ENCODE results near the gene ERCC2. TPM values are rescaled to one million over a fixed set of nuclear protein-coding genes. Genes with fewer than 3 reads are reported as not detected.
"Not testable (repeated sequence)": the region's sequence is repeated elsewhere in the genome, so short reads cannot be mapped to it uniquely, and the experiment has no call there.

Gene ERCC2
- total RNA-seq, 2 experiments from 2014 or later = 27.5 to 30.4 TPM

- peaks cover 31% of the 10 kb centered on the region for H3K36me3 Mint-ChIP-seq (ENCODE audit: low read depth)
- ChIA-PET POLR2A (interaction anchor here (0.6 to 0.8 kb wide), 3 partner anchors 11 to 769 kb away, joined by 3 read pairs; no protein-coding TSS in a partner anchor), CTCF (interaction anchor here (0.7 to 2.0 kb wide), 5 partner anchors 69 to 454 kb away, joined by 3 to 10 read pairs (median 3); no protein-coding TSS in a partner anchor)
- H3K9me3 Mint-ChIP-seq (ENCODE audit: low read depth); H3K27ac Mint-ChIP-seq; ATAC-seq; DNase-seq: not testable (repeated sequence)
- H3K4me1 Mint-ChIP-seq = peaks cover 34% of the 10 kb centered on the region
- intact Hi-C loops (cut with DNase I, micrococcal nuclease) = loop anchor here (1.0 to 10.0 kb wide), 5 partner anchors 16 to 453 kb away; partner anchors contain the start of genes CLPTM1 (in 1 of the 2), ERCC1 (in 1 of the 2) and PPP1R37 (in 1 of the 2)
- peak overlapping the region; percentile 95 for H3K4me3 Mint-ChIP-seq
- peaks cover 21% of the 10 kb centered on the region for H3K27me3 Mint-ChIP-seq
These were observed 37.2 kb upstream of the ERCC2 start for GRCh38 chr19:45407585-45407984.

- Mint-ChIP-seq H3K27ac (peak overlapping the region; percentile 73), H3K36me3 (ENCODE audit: low read depth) (peaks cover 29% of the 10 kb centered on the region), H3K4me3 (peak overlapping the region; percentile 95), H3K27me3 (peaks cover 23% of the 10 kb centered on the region), H3K9me3 (ENCODE audit: low read depth) (no peaks in the 10 kb centered on the region), H3K4me1 (peaks cover 34% of the 10 kb centered on the region)
- intact Hi-C loops (cut with DNase I, micrococcal nuclease) = loop anchor here (1.0 to 10.0 kb wide), 5 partner anchors 16 to 452 kb away; partner anchors contain the start of genes CLPTM1 (in 1 of the 2), ERCC1 (in 1 of the 2) and PPP1R37 (in 1 of the 2)
- ATAC-seq (no peak), DNase-seq (no peak)
- ChIA-PET CTCF (interaction anchor here (0.7 to 2.0 kb wide), 3 partner anchors 72 to 206 kb away, joined by 3 to 10 read pairs (median 6); no protein-coding TSS in a partner anchor), POLR2A (no interaction called here)
These were observed 36.7 kb upstream of the ERCC2 start for GRCh38 chr19:45407091-45407375.

- ATAC-seq = peak; percentile 79
- ChIA-PET CTCF (interaction anchor here (0.7 to 2.0 kb wide), 4 partner anchors 23 to 207 kb away, joined by 3 to 10 read pairs (median 4); no protein-coding TSS in a partner anchor), POLR2A (interaction anchor here (0.7 kb wide), 1 partner anchor 73 kb away, joined by 4 read pairs; no protein-coding TSS in a partner anchor)
- Mint-ChIP-seq H3K9me3 (ENCODE audit: low read depth) (no peaks in the 10 kb centered on the region), H3K4me3 (peak within 1 kb of the TSS; percentile 95), H3K4me1 (peaks cover 34% of the 10 kb centered on the region), H3K36me3 (ENCODE audit: low read depth) (peaks cover 29% of the 10 kb centered on the region), H3K27ac (peak within 1 kb of the TSS; percentile 97), H3K27me3 (peaks cover 23% of the 10 kb centered on the region)
- intact Hi-C loops (cut with DNase I, micrococcal nuclease) = loop anchor here (1.0 to 10.0 kb wide), 17 partner anchors 17 to 452 kb away; partner anchors contain the start of genes ERCC1 (in 2 of the 2), BLOC1S3 (in 1 of the 2), CLPTM1 (in 1 of the 2) and MARK4 (in 1 of the 2)
- peak; percentile 88 for DNase-seq
These were observed 36.1 kb upstream of the ERCC2 start, which contains the start of gene POLR1G for GRCh38 chr19:45406226-45407090. Gene POLR1G, plus strand, starts transcription at chr19:45406644. Its CDS starts 53 bp downstream, at chr19:45406697.

GRCh38 chr19:45405435-45406225 is 35.3 kb upstream of the ERCC2 start:
- Mint-ChIP-seq H3K27me3 (peaks cover 23% of the 10 kb centered on the region), H3K9me3 (ENCODE audit: low read depth) (no peaks in the 10 kb centered on the region), H3K4me1 (peaks cover 34% of the 10 kb centered on the region), H3K27ac (peak overlapping the region; percentile 97), H3K36me3 (ENCODE audit: low read depth) (peaks cover 20% of the 10 kb centered on the region), H3K4me3 (peak overlapping the region; percentile 95)
- intact Hi-C loops (cut with DNase I, micrococcal nuclease) = loop anchor here (1.0 to 10.0 kb wide), 23 partner anchors 18 to 515 kb away; partner anchors contain the start of genes BLOC1S3 (in 1 of the 2), CLPTM1 (in 1 of the 2), DMWD (in 1 of the 2) and ERCC1 (in 1 of the 2)
- ChIA-PET CTCF (interaction anchor here (0.5 to 2.1 kb wide), 3 partner anchors 10 to 73 kb away, joined by 3 to 11 read pairs (median 3); no protein-coding TSS in a partner anchor), POLR2A (interaction anchor here (0.7 kb wide), 1 partner anchor 73 kb away, joined by 4 read pairs; no protein-coding TSS in a partner anchor)
- DNase-seq (peak; percentile 91), ATAC-seq (peak; percentile 59)

DNA sequence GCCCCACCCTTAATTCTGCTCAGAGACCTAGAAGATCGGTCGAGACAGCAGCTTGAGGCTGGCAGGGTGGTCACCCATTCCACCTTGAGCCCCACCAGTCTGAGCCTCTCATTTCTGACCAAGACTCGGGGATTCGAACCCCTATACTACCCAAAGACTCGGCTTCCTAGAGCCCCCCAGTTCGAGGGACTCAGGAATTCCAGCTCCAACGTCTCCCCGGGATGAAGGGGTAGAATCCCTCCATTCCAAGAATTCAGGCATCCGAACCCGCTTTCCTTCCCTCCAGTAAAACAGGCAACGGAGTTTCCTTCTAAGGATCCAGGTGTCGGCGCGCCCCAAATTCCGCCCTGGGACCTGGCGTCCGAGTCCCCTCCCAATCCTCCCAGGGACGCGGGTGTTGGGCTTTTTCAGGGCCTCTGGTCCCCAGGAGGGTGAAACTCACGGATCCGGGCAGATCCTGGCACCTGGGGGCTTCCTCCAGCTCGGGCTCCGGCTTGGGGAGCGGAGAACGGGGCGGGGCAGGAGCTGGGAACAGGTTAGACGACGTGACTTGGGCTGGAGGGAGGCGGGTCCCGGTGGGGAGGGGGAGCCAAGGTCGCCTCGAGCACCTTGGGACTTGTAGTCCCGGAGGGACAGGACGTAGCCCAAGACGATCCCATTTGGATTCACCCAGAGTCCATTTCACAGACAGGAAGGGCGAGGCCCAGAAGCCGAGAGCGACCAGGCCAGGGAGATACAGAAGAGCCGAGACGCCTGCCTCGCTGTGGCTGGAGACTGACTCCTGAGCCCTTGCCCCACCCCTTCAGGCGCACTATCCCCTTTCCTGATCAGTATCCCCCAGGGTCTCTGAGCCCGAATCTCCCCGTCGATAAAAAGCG is 34.4 kb upstream of the ERCC2 start, which contains the start of gene PPP1R13L:
Gene PPP1R13L (minus strand): TSS at position 513 of the 878 bp plus-strand sequence. CDS start 6,751 bp downstream, outside the sequence.
- DNase-seq = peak; percentile 85
- no peaks in the 10 kb centered on the region for H3K9me3 Mint-ChIP-seq (ENCODE audit: low read depth)
- ATAC-seq = peak; percentile 40
- H3K4me3 Mint-ChIP-seq = peak within 1 kb of the TSS; percentile 95
- ChIA-PET POLR2A (interaction anchor here (1.1 kb wide), 1 partner anchor 14 kb away, joined by 3 read pairs; no protein-coding TSS in a partner anchor), CTCF (interaction anchor here (0.5 to 3.4 kb wide), 7 partner anchors 9 to 673 kb away, joined by 3 to 17 read pairs (median 3); partner anchors contain the start of gene TRAPPC6A)
- H3K4me1 Mint-ChIP-seq = peaks cover 34% of the 10 kb centered on the region
- intact Hi-C loops (cut with DNase I, micrococcal nuclease) = loop anchor here (1.0 to 10.0 kb wide), 9 partner anchors 34 to 514 kb away; partner anchors contain the start of genes DMWD (in 1 of the 2), ERCC2 (in 1 of the 2), OPA3 (in 1 of the 2) and PPP1R37 (in 1 of the 2)
- peaks cover 29% of the 10 kb centered on the region for H3K27me3 Mint-ChIP-seq
- H3K27ac Mint-ChIP-seq = peak within 1 kb of the TSS; percentile 97
- peaks cover 16% of the 10 kb centered on the region for H3K36me3 Mint-ChIP-seq (ENCODE audit: low read depth)

GRCh38 chr19:45403781-45404556 is 33.6 kb upstream of the ERCC2 start:
- intact Hi-C loops (cut with DNase I, micrococcal nuclease) = loop anchor here in 1 of 2 experiments (1.0 to 10.0 kb wide), 2 partner anchors 74 to 241 kb away; no protein-coding TSS in a partner anchor
- Mint-ChIP-seq H3K4me1 (peaks cover 33% of the 10 kb centered on the region), H3K9me3 (ENCODE audit: low read depth) (no peaks in the 10 kb centered on the region), H3K27me3 (peaks cover 29% of the 10 kb centered on the region), H3K4me3 (peak overlapping the region; percentile 95), H3K36me3 (ENCODE audit: low read depth) (peaks cover 9% of the 10 kb centered on the region), H3K27ac (no peak overlapping the region)
- ChIA-PET POLR2A (interaction anchor here (0.7 to 1.1 kb wide), 2 partner anchors 13 to 31 kb away, joined by 3 read pairs; no protein-coding TSS in a partner anchor), CTCF (interaction anchor here (0.7 to 3.4 kb wide), 7 partner anchors 36 to 672 kb away, joined by 3 to 17 read pairs (median 3); partner anchors contain the start of gene TRAPPC6A)
- ATAC-seq (peak; percentile 15), DNase-seq (peak; percentile 87)

DNA sequence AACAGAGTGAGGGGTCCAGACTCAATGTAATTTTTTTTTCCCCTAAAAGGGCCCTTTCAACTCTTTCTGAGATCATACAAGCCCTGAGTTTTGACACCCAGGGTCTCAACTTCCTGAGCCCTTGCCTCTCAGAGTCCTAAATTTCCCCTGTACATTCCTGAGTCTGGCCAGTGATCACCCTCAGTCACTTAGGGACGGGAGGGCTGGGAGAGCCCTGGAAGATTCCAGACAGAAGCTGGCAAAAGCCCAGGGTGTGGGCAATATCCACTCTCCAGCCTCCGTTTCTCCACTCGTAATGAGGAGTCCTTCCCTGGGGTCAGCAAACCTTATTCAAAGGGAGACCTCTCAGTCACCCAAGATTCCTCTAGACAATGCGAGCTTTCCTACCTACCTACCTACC is 32.9 kb upstream of the ERCC2 start:
- no peaks in the 10 kb centered on the region for H3K9me3 Mint-ChIP-seq (ENCODE audit: low read depth)
- H3K4me3 Mint-ChIP-seq = no peak overlapping the region
- intact Hi-C loops (cut with DNase I, micrococcal nuclease) = loop anchor here in 1 of 2 experiments (10.0 kb wide), 1 partner anchor 242 kb away; no protein-coding TSS in a partner anchor
- ATAC-seq = no peak
- H3K4me1 Mint-ChIP-seq = peaks cover 31% of the 10 kb centered on the region
- DNase-seq = no peak
- peaks cover 34% of the 10 kb centered on the region for H3K27me3 Mint-ChIP-seq
- ChIA-PET POLR2A (no interaction called here), CTCF (interaction anchor here (1.0 to 3.4 kb wide), 7 partner anchors 9 to 155 kb away, joined by 3 to 17 read pairs (median 4); no protein-coding TSS in a partner anchor)
- no peak overlapping the region for H3K27ac Mint-ChIP-seq
- H3K36me3 Mint-ChIP-seq (ENCODE audit: low read depth) = peaks cover 3% of the 10 kb centered on the region

- Mint-ChIP-seq H3K27ac (no peak overlapping the region), H3K4me1 (peaks cover 23% of the 10 kb centered on the region), H3K36me3 (ENCODE audit: low read depth) (peaks cover 2% of the 10 kb centered on the region), H3K9me3 (ENCODE audit: low read depth) (no peaks in the 10 kb centered on the region), H3K27me3 (peaks cover 37% of the 10 kb centered on the region), H3K4me3 (no peak overlapping the region)
- intact Hi-C loops (cut with DNase I, micrococcal nuclease) = loop anchor here in 1 of 2 experiments (10.0 kb wide), 1 partner anchor 242 kb away; no protein-coding TSS in a partner anchor
- ChIA-PET CTCF (interaction anchor here (0.5 to 3.4 kb wide), 13 partner anchors 8 to 280 kb away, joined by 3 to 17 read pairs (median 4); no protein-coding TSS in a partner anchor), POLR2A (interaction anchor here (0.6 to 0.7 kb wide), 3 partner anchors 10 to 240 kb away, joined by 3 read pairs; no protein-coding TSS in a partner anchor)
- DNase-seq (peak; percentile 55), ATAC-seq (no peak)
These were observed 32.1 kb upstream of the ERCC2 start for GRCh38 chr19:45402298-45403061.

Data from activated CD4-positive, alpha-beta T cell treated with anti-CD3 and anti-CD28 coated beads for 36 hours (primary cell).